GM13976 (cell line): ENCODE data around the gene NEK6.
A peak's percentile ranks its signal among the peaks of the same experiment; 100 is the strongest.

Experiments used
- DNase-seq: peaks from one replicate; pipeline ENCODE4 v3.0.0; 2012; ENCODE audit warnings: low spot score
- in situ Hi-C: fragments of 300-500 bp; cut with MboI; formaldehyde crosslinking; loops from one replicate; pipeline ENCODE4 v1.12.0; 2022; ENCODE audit warnings: low sequenced_read_pairs, mixed read lengths, inconsistent platforms; ENCODE audit not compliant: unreplicated experiment
- TF ChIP-seq, protein P1 (sequence below): IDR thresholded peaks from 2 replicates; pipeline ENCODE4 v1.5.1; 2012; ENCODE audit warnings: borderline replicate concordance, mild to moderate bottlenecking; ENCODE audit not compliant: insufficient read depth; ENCODE audit errors: extremely low read depth, missing control alignments, control extremely low read depth

The NEK6 gene

DNA sequence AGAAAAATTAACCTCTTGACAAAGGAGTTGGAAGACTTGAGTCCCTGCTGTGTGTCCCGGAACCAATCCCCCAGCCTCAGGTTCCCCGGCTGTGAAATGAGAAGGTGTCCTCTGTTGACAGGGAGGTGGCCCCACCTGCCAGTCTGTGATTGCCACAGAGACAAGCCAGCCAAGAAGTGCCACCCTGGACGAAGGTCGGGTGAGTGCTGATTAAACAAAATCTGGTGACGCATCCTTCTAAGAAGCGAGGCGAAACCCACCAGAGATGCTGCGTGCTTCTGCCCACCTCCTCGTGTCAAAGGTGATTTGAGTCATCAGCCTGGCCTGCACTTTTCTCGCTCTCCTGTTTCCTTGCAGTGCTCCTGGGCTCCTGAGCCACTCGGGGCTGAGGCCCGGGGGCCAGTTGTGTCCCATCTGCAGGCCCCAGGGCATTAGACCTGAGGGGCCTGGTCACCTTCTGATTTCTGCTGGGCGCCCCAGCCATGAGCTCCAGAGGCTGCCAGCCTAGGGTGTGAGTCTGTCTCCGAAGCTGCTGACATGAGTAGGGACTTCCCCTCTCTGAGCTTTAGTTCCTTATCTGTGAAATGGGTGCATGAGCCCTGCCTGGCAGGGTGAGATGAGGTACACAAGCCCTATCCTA lies 28.7 kb downstream of the NEK6 start:
- TF ChIP-seq, protein P1, sequence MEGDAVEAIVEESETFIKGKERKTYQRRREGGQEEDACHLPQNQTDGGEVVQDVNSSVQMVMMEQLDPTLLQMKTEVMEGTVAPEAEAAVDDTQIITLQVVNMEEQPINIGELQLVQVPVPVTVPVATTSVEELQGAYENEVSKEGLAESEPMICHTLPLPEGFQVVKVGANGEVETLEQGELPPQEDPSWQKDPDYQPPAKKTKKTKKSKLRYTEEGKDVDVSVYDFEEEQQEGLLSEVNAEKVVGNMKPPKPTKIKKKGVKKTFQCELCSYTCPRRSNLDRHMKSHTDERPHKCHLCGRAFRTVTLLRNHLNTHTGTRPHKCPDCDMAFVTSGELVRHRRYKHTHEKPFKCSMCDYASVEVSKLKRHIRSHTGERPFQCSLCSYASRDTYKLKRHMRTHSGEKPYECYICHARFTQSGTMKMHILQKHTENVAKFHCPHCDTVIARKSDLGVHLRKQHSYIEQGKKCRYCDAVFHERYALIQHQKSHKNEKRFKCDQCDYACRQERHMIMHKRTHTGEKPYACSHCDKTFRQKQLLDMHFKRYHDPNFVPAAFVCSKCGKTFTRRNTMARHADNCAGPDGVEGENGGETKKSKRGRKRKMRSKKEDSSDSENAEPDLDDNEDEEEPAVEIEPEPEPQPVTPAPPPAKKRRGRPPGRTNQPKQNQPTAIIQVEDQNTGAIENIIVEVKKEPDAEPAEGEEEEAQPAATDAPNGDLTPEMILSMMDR = no peak
- peak; percentile 81 for DNase-seq
- in situ Hi-C loops = no loop called here

DNA sequence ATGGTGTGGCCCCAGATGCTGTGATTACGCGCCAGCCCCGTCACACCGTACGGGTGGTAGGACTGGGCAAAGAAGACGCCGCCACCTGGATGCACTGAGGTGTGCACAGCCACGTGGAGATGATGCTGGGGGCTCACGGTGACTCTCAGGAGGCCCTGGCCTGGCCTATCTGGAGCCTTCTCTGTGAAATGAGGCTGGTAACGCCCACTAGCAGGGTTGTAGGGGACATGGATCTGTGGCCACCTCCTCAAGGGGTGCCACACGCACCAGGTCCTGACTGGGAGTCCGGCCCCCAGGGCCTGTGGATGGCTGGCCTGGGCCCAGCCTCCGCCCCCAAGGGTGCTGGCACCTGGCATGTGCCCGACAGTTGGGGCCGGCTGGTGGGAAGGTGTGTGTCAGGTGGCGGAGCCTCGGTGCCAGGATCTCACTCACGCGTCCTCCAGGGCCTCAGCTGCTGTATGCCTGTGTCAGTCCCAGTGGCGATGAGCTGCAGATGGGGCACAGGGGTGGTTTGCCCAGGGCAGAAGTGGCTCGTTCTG lies 32.4 kb downstream of the NEK6 start:
- TF ChIP-seq, protein P1 = no peak
- in situ Hi-C loops = loop anchor here (10.0 kb wide), 1 partner anchor 155 kb away; no protein-coding TSS in a partner anchor

DNA sequence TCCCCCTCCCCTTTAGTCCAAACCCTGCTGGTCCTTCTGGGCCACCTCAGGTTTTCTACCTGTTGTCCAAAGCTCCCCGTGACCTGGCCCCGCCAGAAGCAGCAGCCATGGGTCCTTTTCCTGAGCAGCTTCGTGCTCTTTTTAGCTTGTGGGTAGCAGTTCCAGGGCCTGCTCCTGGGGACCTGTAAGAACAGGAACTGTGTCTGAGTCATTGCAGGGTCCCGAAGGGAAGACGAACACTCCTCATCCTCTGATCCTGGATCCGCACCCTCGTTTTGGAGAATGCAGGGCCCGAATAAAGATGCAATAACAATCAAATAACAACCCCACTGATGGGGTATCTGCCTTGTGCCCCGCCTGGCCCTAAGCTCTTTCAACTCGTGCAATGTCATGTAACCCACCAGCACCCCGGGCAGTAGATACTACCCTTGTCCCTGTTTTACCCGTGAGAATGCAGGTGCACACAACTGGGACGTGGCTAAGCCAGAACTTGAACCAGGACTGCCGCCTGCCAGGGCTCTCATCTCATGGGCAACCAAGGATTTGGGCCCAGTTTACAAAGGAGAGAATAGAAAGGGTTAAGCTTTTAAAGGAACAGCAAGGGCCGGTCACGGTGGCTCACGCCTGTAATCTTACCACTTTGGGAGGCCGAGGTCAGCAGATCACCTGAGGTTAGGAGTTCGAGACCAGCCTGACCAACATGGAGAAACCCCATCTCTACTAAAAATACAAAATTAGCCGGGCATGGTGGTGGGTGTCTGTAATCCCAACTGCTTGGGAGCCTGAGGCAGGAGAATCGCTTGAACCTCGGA lies 33.2 kb downstream of the NEK6 start:
- TF ChIP-seq, protein P1 = no peak

More for the DNA sequence above, 32.4 kb downstream of the NEK6 start:
- no peak for DNase-seq

DNA sequence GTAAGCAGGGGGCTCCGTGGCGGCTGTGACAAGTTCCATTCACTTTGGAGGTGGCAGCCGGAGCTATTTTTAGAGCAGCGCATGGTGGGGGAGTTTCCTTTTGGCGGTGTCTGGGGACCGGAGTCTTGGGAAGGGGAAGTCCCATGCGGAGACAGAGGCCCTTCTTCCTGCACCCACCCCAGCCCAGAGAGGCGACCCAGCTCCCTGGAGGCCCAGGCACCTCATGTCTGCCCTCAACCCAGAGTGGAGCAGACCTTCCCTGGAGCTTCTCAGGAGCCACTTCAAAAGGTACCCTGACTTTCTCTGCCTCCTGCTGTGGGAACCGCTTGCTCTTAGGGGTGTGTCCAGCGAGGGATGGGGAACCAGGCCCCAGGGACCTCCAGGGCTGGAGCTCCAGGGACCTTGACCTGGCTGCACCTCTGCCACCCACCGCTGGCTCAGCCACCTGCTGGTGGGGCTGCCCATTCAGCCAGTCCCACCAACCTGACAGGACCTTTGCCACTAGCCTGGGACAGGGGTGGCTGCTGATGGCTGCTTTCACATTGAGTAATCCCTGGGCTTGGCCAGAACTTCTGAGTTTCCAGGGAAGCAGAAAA lies 34.1 kb downstream of the NEK6 start:
- DNase-seq = peak; percentile 85
- TF ChIP-seq, protein P1 = peak; percentile 22
- in situ Hi-C loops = loop anchor here (10.0 kb wide), 1 partner anchor 157 kb away; no protein-coding TSS in a partner anchor

More for the DNA sequence above, 33.2 kb downstream of the NEK6 start:
- peak; percentile 68 for DNase-seq
- in situ Hi-C loops = loop anchor here (10.0 kb wide), 1 partner anchor 156 kb away; no protein-coding TSS in a partner anchor

DNA sequence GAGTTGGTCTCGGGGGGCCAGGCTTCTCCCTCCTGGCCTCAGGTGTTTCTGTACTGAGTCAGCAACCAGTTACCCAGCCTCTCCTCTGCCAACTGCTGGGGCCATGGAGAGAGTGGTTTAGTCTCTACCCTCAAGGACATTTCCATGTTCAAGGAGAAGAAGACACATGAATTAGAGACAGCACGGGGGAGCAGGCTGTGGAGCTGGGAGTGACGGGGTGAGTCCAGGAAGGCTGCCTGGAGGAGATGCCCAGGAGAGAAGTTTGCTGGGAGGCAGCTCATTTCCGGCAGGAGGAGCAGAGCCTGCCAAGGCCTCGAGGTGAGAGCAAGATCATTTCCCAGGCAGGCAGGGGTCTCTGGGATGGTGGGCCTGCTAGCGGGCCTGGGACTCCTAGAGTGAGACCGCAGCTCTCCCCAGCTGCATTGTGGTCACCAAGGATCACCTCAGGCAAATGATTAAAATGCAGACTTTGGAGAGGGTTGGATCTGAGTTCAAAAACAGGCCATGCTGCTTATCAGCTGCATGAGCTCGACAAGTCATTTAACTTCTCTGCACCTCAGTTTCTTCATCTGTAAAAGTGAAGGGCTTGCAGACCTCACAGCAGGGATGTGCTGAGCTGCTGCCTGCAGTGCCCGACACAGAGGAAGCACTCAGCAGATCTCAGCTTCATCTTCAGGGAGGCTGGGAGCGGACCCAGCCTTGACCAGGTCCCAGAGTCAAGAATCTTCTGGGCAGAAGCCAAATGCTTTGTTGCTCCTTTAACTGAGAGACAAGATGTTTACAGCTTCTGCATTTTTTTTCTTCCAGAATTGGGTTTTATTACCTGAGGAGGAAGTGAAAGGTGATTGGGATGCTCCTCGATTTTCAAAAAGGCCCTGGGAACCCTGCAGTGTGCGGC lies 35.2 kb downstream of the NEK6 start:
- DNase-seq = no peak
- TF ChIP-seq, protein P1 = no peak
- in situ Hi-C loops = loop anchor here (10.0 kb wide), 1 partner anchor 158 kb away; no protein-coding TSS in a partner anchor
